ENCODE measurements around the gene RNH1.
A peak's percentile ranks its signal among the peaks of the same experiment; 100 is the strongest.
"Not testable (repeated sequence)": the region's sequence is repeated elsewhere in the genome, so short reads cannot be mapped to it uniquely, and the experiment has no call there.

Gene RNH1

DNA sequence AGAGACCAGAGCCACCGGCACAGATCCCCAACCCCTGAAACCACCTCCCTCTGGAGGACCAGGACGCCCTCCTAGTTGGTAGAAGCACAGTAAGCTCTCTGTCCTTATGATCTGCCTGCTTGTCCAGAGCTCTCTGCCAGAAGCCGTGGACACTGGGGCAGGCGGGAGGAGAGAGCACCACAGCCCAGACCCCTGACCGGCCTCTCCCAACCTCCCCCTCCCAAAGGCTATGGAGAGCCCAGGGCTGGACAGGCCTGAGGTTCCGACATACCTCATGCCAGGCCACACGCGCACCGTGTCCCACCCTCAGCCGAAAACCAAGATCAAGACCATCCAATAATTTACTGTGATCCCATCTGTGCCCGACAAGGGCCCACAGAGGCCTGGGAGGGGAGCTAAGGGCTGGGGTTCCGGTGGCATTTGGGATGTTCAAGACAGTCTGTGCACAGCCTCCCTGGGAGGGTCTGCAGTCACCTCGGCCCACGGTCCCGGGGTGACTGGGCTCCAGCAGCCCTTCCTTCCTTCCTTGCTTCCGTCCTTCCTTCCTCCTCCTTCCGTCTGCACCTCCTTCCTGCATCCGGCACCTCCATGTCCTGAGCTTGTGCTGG lies 25.0 kb upstream of the RNH1 start:
- no peak for ATAC-seq
- Mint-ChIP-seq H3K4me1 (peaks cover 12% of the 10 kb centered on the region), H3K9me3 (no peaks in the 10 kb centered on the region), H3K36me3 (peaks cover 16% of the 10 kb centered on the region), H3K4me3 (no peak overlapping the region), H3K27ac (no peak overlapping the region)
- no peak for DNase-seq (ENCODE audit: low spot score in 2 of 2)

DNA sequence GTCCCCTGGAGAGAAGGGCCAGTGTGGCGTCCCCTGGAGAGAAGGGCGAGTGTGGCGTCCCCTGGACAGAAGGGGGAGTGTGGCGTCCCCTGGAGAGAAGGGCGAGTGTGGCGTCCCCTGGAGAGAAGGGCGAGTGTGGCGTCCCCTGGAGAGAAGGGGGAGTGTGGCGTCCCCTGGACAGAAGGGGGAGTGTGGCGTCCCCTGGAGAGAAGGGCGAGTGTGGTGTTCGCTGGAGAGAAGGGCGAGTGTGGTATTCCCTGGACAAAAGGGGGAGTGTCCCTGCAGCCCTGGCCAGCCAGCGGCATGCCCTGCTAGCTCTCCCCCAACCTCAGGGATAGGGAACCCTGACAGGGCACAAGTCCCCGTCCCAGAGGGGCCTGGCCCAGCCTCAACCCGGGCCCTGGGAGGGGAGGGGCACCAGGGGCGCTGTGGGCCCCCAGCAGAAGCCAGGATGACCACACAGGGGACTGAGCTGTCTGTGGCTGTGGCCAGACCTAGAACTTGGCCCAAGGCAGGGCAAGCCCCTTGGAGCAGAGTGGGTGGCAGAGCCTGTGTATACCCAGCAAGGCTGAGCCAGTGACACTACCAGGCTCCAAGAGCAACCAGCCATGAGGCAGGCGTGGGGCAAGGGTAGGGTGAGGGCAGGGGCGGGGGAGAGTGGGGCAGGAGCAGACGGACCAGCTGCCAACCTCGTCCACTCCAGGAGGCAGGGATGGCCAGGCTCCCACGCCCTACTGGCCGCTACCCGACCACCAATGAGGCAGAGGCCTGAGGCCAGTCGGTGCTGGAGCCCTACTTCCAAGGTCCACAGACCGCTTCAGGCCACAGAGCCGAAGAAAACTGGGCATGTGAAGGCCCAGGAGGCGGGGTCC lies 24.2 kb upstream of the RNH1 start:
- Mint-ChIP-seq H3K9me3 (no peaks in the 10 kb centered on the region), H3K36me3 (peaks cover 16% of the 10 kb centered on the region), H3K4me1 (peaks cover 9% of the 10 kb centered on the region), H3K4me3 (no peak overlapping the region), H3K27ac (no peak overlapping the region)
- DNase-seq (ENCODE audit: low spot score in 2 of 2) = no peak
- no peak for ATAC-seq

GRCh38 chr11:529728-530411 lies 22.8 kb upstream of the RNH1 start:
- no peak for ATAC-seq
- peaks cover 5% of the 10 kb centered on the region for H3K4me1 Mint-ChIP-seq
- H3K27ac Mint-ChIP-seq = no peak overlapping the region
- no peak overlapping the region for H3K4me3 Mint-ChIP-seq
- DNase-seq (ENCODE audit: low spot score in 2 of 2) = no peak
- H3K36me3 Mint-ChIP-seq = peaks cover 16% of the 10 kb centered on the region
- no peaks in the 10 kb centered on the region for H3K9me3 Mint-ChIP-seq

DNA sequence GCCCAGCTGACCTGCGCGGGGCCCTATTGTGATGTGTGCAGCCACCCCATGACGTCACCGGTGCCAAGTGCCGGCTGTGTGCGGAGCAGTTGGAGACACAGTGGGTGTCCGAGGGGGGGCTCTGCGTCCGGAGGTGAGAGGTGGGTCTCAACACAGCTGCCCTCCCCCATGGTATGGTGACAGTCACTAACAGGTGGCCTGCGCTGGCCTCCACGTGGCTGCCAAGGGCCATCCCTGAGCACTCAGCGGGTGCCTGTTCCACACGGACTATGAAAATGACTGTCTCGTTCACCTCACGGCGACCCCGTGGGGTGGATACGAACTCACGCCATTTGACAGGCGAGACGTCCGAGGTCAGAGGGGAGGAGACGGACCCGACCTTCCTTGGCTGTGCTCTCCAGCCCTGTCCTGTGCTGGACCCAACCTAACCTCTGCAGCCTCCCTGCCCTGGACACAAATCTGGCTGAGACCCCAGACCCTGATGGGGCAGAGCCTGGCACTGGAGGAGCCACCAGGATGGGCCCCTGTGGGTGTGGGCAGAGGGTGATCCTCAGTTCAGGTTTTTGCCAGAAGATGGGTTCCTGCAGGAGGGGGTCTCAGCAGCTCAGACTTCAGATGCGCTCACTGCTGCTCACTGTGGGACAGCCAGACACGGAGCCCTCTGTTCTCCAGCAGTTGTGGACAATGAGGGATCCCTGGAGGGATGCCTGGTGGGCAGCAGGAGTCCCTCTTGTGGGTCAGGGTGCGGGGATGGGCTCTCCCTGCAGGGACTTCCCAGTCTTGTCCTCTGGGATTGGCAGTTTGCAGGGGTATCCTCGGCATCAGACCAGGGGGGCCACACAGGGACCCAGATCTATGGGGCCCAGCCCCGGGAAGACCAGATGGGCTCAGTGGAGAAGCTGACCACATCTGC lies 22.0 kb upstream of the RNH1 start:
- ATAC-seq = no peak
- Mint-ChIP-seq H3K27ac (no peak overlapping the region), H3K9me3 (no peaks in the 10 kb centered on the region), H3K4me1 (peaks cover 5% of the 10 kb centered on the region), H3K36me3 (peaks cover 16% of the 10 kb centered on the region), H3K4me3 (no peak overlapping the region)
- DNase-seq (ENCODE audit: low spot score in 2 of 2) = no peak

DNA sequence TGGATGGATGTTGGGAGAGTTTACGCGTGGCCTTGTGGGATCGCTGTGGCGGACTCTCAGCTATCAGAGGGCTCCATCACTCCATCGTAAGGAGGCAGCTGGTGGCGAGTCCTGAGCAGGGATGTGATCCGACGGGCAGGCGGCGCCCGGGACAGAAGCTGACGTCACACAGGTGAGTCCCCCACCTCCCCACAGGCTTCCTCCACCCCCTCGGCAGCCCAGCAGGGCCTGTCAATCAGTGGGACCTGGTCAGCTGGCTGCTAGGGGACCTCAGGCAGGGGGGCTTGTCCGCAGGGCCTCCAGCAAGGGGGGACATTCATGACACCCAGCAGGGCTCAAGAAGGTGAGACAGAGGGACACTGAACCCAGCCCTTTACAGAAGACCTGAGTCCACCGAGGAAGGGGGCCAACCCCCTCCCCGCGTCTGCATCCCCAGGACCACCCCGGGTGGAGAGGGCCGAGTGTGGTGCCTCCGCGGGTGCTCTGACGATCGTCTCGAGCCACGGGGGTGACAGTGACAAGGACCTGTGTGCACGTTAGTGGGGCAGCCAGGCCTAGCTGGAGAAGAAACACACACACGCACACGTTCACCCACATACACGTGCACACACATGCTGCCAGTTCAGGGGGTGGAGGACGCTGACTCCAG lies 21.2 kb upstream of the RNH1 start:
- Mint-ChIP-seq H3K9me3 (no peaks in the 10 kb centered on the region), H3K27ac (no peak overlapping the region), H3K36me3 (peaks cover 16% of the 10 kb centered on the region), H3K4me3 (no peak overlapping the region), H3K4me1 (peaks cover 5% of the 10 kb centered on the region)
- ATAC-seq (no peak), DNase-seq (ENCODE audit: low spot score in 2 of 2) (no peak)

- Mint-ChIP-seq H3K4me3 (no peak overlapping the region), H3K36me3 (no peaks in the 10 kb centered on the region), H3K4me1 (no peaks in the 10 kb centered on the region), H3K27ac (no peak overlapping the region), H3K9me3 (no peaks in the 10 kb centered on the region)
- ATAC-seq (no peak), DNase-seq (ENCODE audit: low spot score in 2 of 2) (no peak)
Observed at GRCh38 chr11:526192-526591, 19.1 kb upstream of the RNH1 start.

DNA sequence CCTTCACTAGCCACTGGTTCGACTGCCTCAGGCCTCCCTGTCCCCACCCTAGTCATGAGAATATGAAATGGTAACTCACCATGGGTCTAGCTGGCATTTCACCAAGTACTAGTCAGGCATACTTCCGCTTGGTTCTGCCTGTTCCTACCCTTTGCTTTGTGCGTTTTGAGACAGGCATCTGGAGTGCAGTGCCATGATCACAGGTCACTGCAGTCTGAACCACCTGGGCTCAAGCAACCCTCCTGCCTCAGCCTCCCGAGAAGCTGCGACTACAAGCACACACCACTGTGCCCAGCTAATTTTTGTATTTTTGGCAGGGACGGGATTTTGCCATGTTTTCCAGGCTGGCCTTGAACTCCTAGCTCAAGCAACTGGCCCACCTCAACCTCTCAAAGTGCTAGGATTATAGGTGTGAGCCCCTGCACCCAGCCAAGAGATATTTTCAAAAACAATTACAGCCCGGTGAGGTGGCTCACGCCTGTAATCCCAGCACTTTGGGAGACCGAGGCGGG lies 14.2 kb upstream of the RNH1 start:
- peaks cover 18% of the 10 kb centered on the region for H3K36me3 Mint-ChIP-seq
- H3K4me3 Mint-ChIP-seq = no peak overlapping the region
- peaks cover 15% of the 10 kb centered on the region for H3K4me1 Mint-ChIP-seq
- peaks cover 5% of the 10 kb centered on the region for H3K9me3 Mint-ChIP-seq
- ATAC-seq = no peak
- DNase-seq (ENCODE audit: low spot score in 2 of 2) = no peak
- H3K27ac Mint-ChIP-seq = no peak overlapping the region

DNA sequence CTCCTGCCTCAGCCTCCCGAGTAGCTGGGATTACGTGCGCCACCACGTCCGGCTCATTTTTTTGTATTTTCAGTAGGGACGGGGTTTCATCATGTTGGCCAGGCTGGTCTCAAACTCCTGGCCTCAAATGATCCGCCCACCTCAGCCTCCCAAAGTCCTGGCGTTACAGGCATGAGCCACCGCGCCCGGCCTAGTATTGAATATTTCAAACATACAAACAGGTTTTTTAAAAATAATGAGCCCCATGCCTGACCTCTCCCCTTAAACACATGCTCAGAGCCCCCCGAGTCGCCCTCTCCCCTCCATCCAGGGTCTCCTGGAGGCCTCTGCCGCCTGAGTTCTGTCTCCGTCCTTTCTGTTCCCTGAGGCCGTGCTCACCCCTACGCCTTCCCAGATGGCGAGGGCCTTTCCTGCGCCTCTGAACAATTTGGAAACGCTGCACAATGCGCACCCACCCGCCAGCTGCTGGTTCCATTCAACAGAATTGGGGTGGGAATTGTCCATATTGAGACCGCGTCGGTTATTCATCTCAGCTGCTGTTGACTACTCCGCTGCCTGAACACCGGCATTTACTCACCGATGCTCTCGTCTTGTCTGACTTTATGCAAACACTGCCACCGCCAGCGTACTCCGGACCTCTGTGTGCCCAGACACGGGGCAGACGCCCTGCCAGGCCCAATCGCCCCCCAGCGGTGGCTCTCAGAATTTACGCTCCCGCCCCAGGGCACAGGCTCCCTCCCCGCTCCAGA lies 13.6 kb upstream of the RNH1 start:
- no peak for ATAC-seq
- Mint-ChIP-seq H3K9me3 (peaks cover 5% of the 10 kb centered on the region), H3K36me3 (peaks cover 18% of the 10 kb centered on the region), H3K4me3 (no peak overlapping the region), H3K4me1 (peaks cover 15% of the 10 kb centered on the region), H3K27ac (peak overlapping the region; percentile 65)
- peak in 1 of 2 donors; percentile 74 for DNase-seq (ENCODE audit: low spot score in 2 of 2)

DNA sequence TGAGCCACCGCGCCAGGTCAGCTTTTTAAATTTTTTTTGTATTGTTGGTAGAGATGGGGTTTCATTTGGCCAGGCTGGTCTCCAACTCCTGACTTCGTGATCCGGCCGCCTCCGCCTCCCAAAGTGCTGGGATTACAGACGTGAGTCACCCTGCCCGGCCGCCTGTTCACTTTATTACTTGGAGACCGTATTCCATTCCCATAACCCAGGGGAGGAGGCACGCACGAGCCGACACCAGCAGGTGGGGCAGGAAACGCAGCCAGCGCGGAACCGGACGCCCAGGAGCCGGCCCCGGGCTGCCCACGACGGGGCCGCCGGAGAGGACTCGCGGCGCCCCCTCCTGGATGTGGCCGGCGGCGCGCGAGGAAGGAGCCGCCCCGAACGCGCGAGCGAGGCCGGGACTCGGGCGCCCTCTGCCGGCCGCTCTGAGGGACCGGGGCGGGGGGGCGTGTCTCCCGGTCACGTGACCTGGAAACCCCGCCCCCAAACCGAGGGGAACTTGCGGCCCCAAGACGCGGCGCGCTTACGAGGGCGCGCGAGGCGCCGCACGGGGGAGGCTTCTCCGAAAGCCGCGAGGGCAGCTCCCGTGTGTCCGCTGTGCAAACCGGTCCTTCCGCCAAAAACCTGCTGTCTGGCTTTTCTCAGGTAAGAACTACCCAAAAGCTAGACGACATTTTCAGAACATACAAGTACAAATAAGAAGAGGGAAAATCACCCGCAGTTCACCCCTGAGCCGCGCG lies 11.6 kb upstream of the RNH1 start:
- ATAC-seq (peak; percentile 96), DNase-seq (ENCODE audit: low spot score in 2 of 2) (peak; percentile 95 to 98)
- Mint-ChIP-seq H3K27ac (peak overlapping the region; percentile 58), H3K36me3 (peaks cover 33% of the 10 kb centered on the region), H3K9me3 (peaks cover 5% of the 10 kb centered on the region), H3K4me3 (peak overlapping the region; percentile 76), H3K4me1 (peaks cover 15% of the 10 kb centered on the region)

- Mint-ChIP-seq H3K36me3 (peaks cover 47% of the 10 kb centered on the region), H3K4me1 (peaks cover 15% of the 10 kb centered on the region)
- not testable (repeated sequence) for H3K27ac Mint-ChIP-seq; H3K4me3 Mint-ChIP-seq; H3K9me3 Mint-ChIP-seq; DNase-seq (ENCODE audit: low spot score in 2 of 2); ATAC-seq
Observed at GRCh38 chr11:516918-517685, 10.1 kb upstream of the RNH1 start.

GRCh38 chr11:516400-516799 lies 9.4 kb upstream of the RNH1 start:
- Mint-ChIP-seq H3K36me3 (peaks cover 52% of the 10 kb centered on the region), H3K4me3 (no peak overlapping the region), H3K27ac (no peak overlapping the region), H3K9me3 (peaks cover 5% of the 10 kb centered on the region), H3K4me1 (peaks cover 15% of the 10 kb centered on the region)
- ATAC-seq (no peak), DNase-seq (ENCODE audit: low spot score in 2 of 2) (no peak)

GRCh38 chr11:515131-515530 lies 8.1 kb upstream of the RNH1 start:
- ATAC-seq (no peak), DNase-seq (ENCODE audit: low spot score in 2 of 2) (no peak)
- H3K9me3 Mint-ChIP-seq = peaks cover 5% of the 10 kb centered on the region
- H3K4me3 Mint-ChIP-seq = no peak overlapping the region
- peaks cover 56% of the 10 kb centered on the region for H3K36me3 Mint-ChIP-seq
- H3K4me1 Mint-ChIP-seq = peaks cover 7% of the 10 kb centered on the region
- no peak overlapping the region for H3K27ac Mint-ChIP-seq

GRCh38 chr11:514606-515005 lies 7.6 kb upstream of the RNH1 start:
- DNase-seq (ENCODE audit: low spot score in 2 of 2) = no peak
- no peak for ATAC-seq
- Mint-ChIP-seq H3K4me1 (peaks cover 7% of the 10 kb centered on the region), H3K36me3 (peaks cover 60% of the 10 kb centered on the region), H3K4me3 (no peak overlapping the region), H3K27ac (no peak overlapping the region), H3K9me3 (peaks cover 5% of the 10 kb centered on the region)

Measured in stimulated activated effector memory CD8-positive, alpha-beta T cell treated with anti-CD3 and anti-CD28 coated beads, Interleukin-12 subunit alpha, Interleukin-12 subunit beta, amount 100 ng/mL, for 72 hours (primary cell).